OCI-LY7 (cell line): Measurements from ENCODE around the gene PANK4. TPM values are rescaled to one million over a fixed set of nuclear protein-coding genes. Genes with fewer than 3 reads are reported as not detected.
A peak's percentile ranks its signal among the peaks of the same experiment; 100 is the strongest.

ENCODE experiments used
- BruUV-seq: library from RNA; stranded (reverse); fragments of 400-500 nt; replicated peaks from 2 replicates; lab custom pipeline; 2021; lab: Mats Ljungman, UMichigan
- CTCF ChIA-PET: fragments of 300-600 bp; sonication (Branson Sonifier 250); formaldehyde crosslinking; loops from one replicate; lab custom pipeline; 2022; ENCODE audit warnings: antibody characterized with exemption; ENCODE audit not compliant: unreplicated experiment; lab: Charles Lee
- POLR2A ChIA-PET: fragments of 300-600 bp; sonication (Branson Sonifier 250); formaldehyde crosslinking; loops from one replicate; lab custom pipeline; 2022; ENCODE audit warnings: antibody characterized with exemption; lab: Charles Lee
- DNase-seq: peaks from one replicate; pipeline ENCODE4 v3.0.0-alpha.2; 2015; ENCODE audit warnings: low spot score
- H2AFZ ChIP-seq: fragments of 200-600 bp; sonication (generic), shearing (Covaris generic); 2 replicates; pipeline ENCODE4 v1.6.1; 2014; ENCODE audit warnings: mild to moderate bottlenecking, antibody characterized with exemption, low read length, moderate library complexity
- H3K27ac ChIP-seq: fragments of 200-600 bp; sonication (generic); 2 replicates; pipeline ENCODE4 v1.5.1; 2014; ENCODE audit warnings: mixed run types, low read depth, mild to moderate bottlenecking, moderate library complexity, low read length, inconsistent platforms; ENCODE audit not compliant: poor library complexity, severe bottlenecking
- H3K36me3 ChIP-seq: fragments of 200-600 bp; sonication (generic); 2 replicates; pipeline ENCODE4 v1.6.1; 2014; ENCODE audit warnings: mild to moderate bottlenecking, antibody characterized with exemption, low read length, moderate library complexity, mixed read lengths; ENCODE audit not compliant: insufficient read depth
- H3K4me1 ChIP-seq: fragments of 200-600 bp; sonication (generic); 2 replicates; pipeline ENCODE4 v1.5.1; 2014; ENCODE audit warnings: mild to moderate bottlenecking, low read length; ENCODE audit not compliant: insufficient read depth, poor library complexity, severe bottlenecking
- H3K4me2 ChIP-seq: fragments of 200-600 bp; sonication (generic); 2 replicates; pipeline ENCODE4 v1.6.1; 2014; ENCODE audit warnings: mild to moderate bottlenecking, low read length
- H3K4me3 ChIP-seq: fragments of 200-600 bp; sonication (generic); 2 replicates; pipeline ENCODE4 v1.5.1; 2014; ENCODE audit warnings: mild to moderate bottlenecking, low read depth, low read length; ENCODE audit not compliant: poor library complexity, severe bottlenecking
- H3K79me2 ChIP-seq: fragments of 200-600 bp; sonication (generic); 2 replicates; pipeline ENCODE4 v1.6.1; 2016; ENCODE audit warnings: low read depth, mild to moderate bottlenecking, low read length, moderate library complexity, mixed read lengths; ENCODE audit not compliant: insufficient read depth
- H3K9me2 ChIP-seq: fragments of 200-600 bp; sonication (generic); 2 replicates; pipeline ENCODE4 v1.6.1; 2016; ENCODE audit warnings: mild to moderate bottlenecking, low read length, mixed read lengths; ENCODE audit not compliant: insufficient read depth
- H3K9me3 ChIP-seq: fragments of 200-600 bp; sonication (generic); 2 replicates; pipeline ENCODE4 v1.6.1; 2014; ENCODE audit warnings: mild to moderate bottlenecking, mixed run types, low read length, mixed read lengths
- H4K20me1 ChIP-seq: fragments of 200-600 bp; sonication (generic); 2 replicates; pipeline ENCODE4 v1.6.1; 2014; ENCODE audit warnings: mild to moderate bottlenecking, antibody characterized with exemption, low read length, moderate library complexity, mixed read lengths; ENCODE audit not compliant: insufficient read depth
- EZH2phosphoT487 ChIP-seq: fragments of 200-600 bp; sonication (generic); IDR thresholded peaks from 2 replicates; pipeline ENCODE4 v1.6.1; 2018; ENCODE audit warnings: low read depth, borderline replicate concordance, mild to moderate bottlenecking, mixed run types, antibody characterized with exemption, low read length, moderate library complexity, mixed read lengths
- intact Hi-C: fragments of 100-400 bp; cut with micrococcal nuclease; formaldehyde crosslinking; loops from one replicate; pipeline ENCODE4 v1.10.0; 2022; ENCODE audit not compliant: unreplicated experiment
- total RNA-seq, 2 experiments: library from RNA; depleted of rRNA in 1 of 2; stranded (reverse); fragments of >200 nt in 1 of 2; shearing (Covaris generic) in 1 of 2; gene quantifications; 2 replicates each; pipeline ENCODE4 v1.2.3, GENCODE V29; 2014 to 2022
- TF ChIP-seq, protein P1 (sequence below): fragments of 200-600 bp; sonication (generic); conservative IDR thresholded peaks from 2 replicates; pipeline ENCODE4 v1.5.1; 2014; ENCODE audit warnings: mild to moderate bottlenecking, antibody characterized with exemption, low read length, moderate library complexity, mixed read lengths

The PANK4 gene
- total RNA-seq, 2 experiments from 2014 or later, result 49.1 to 55.9 TPM

DNA sequence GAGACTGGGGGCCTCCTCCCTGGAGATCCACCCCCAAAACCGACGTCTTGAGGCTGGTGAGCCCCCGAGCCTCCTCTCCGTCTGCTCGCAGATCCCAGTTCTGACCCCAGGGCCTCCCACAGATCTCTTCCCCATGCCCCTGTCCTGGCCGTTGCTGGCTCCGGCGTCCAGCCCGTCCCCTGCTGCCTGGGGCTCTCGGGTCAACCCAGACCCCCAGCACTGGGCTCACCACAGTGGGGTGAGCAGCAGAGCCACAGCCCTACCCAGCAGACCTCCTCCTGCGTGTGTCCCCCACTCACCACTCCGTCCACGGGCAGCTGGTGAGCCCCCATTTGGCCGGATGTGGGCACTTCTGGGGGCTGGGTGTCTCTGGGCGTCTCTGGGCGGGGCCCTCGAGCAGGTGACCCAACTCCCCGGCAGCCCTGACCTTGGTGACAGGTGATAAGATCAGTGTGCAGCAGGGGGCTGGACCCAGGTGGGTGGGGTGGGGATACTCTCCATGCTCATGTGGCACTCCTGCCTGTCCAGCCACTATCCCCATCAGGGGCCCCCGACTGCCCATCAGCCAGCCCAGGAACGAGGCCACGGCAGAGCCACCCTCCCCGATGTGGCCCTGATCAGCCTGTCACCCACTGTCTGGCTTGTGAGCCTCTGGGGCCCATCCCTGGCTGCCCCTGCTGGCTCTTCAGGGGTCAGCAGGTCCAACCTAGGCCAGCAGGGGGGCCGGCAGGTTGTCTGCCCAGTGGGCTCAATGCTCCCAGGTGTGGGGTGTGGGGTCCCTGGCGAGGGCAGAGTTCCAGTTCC lies 30.5 kb upstream of the PANK4 start:
- Histone ChIP-seq H2AFZ (peak overlapping the region; percentile 77; the same call in 1 of the 2 replicates), H3K9me3 (no peaks in the 10 kb centered on the region), H3K27ac (peak overlapping the region; percentile 41), H3K4me1 (peaks cover 20% of the 10 kb centered on the region), H3K36me3 (no peaks in the 10 kb centered on the region), H3K79me2 (no peaks in the 10 kb centered on the region), H3K4me3 (peak overlapping the region; percentile 65), H3K9me2 (no peaks in the 10 kb centered on the region), H4K20me1 (no peaks in the 10 kb centered on the region), H3K4me2 (peak overlapping the region; percentile 73)
- TF ChIP-seq, protein P1, sequence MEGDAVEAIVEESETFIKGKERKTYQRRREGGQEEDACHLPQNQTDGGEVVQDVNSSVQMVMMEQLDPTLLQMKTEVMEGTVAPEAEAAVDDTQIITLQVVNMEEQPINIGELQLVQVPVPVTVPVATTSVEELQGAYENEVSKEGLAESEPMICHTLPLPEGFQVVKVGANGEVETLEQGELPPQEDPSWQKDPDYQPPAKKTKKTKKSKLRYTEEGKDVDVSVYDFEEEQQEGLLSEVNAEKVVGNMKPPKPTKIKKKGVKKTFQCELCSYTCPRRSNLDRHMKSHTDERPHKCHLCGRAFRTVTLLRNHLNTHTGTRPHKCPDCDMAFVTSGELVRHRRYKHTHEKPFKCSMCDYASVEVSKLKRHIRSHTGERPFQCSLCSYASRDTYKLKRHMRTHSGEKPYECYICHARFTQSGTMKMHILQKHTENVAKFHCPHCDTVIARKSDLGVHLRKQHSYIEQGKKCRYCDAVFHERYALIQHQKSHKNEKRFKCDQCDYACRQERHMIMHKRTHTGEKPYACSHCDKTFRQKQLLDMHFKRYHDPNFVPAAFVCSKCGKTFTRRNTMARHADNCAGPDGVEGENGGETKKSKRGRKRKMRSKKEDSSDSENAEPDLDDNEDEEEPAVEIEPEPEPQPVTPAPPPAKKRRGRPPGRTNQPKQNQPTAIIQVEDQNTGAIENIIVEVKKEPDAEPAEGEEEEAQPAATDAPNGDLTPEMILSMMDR, result no peak
- no peak for TF ChIP-seq EZH2phosphoT487
- CTCF ChIA-PET, result no interaction called here
- no peak for DNase-seq
- intact Hi-C loops, result loop anchor here (1.0 kb wide), 1 partner anchor 28 kb away; no protein-coding TSS in a partner anchor
- BruUV-seq, result no TSS peak
- POLR2A ChIA-PET, result interaction anchor here (1.3 to 1.6 kb wide), 2 partner anchors 26 to 28 kb away, joined by 4 read pairs; no protein-coding TSS in a partner anchor

DNA sequence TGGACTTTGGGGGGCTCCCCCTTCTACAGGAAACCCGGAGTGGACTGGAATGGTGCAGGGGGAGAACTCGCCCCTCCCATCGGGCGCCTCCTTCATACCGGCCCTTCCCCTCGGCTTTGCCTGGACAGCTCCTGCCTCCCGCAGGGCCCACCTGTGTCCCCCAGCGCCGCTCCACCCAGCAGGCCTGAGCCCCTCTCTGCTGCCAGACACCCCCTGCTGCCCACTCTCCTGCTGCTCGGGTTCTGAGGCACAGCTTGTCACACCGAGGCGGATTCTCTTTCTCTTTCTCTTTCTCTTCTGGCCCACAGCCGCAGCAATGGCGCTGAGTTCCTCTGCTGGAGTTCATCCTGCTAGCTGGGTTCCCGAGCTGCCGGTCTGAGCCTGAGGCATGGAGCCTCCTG lies 29.9 kb upstream of the PANK4 start, which contains the start of gene TNFRSF14:
Gene TNFRSF14 (plus strand): TSS at position 95 of the 401 bp plus-strand sequence. CDS start 294 bp downstream, at position 389.
- no peaks in the 10 kb centered on the region for H4K20me1 ChIP-seq
- POLR2A ChIA-PET, result interaction anchor here (1.3 to 1.6 kb wide), 2 partner anchors 27 to 29 kb away, joined by 4 read pairs; no protein-coding TSS in a partner anchor
- no peaks in the 10 kb centered on the region for H3K9me3 ChIP-seq
- H3K4me1 ChIP-seq, result peaks cover 20% of the 10 kb centered on the region
- no peaks in the 10 kb centered on the region for H3K9me2 ChIP-seq
- intact Hi-C loops, result loop anchor here (1.0 kb wide), 1 partner anchor 29 kb away; no protein-coding TSS in a partner anchor
- peak within 1 kb of the TSS; percentile 65 for H3K4me3 ChIP-seq
- no peaks in the 10 kb centered on the region for H3K79me2 ChIP-seq
- no peaks in the 10 kb centered on the region for H3K36me3 ChIP-seq
- peak within 1 kb of the TSS; percentile 41 for H3K27ac ChIP-seq
- peak; percentile 70 for DNase-seq
- H3K4me2 ChIP-seq, result peak within 1 kb of the TSS; percentile 73
- CTCF ChIA-PET, result no interaction called here
- TF ChIP-seq, protein P1, result no peak
- no peak for TF ChIP-seq EZH2phosphoT487
- BruUV-seq, result no TSS peak
- H2AFZ ChIP-seq, result peak within 1 kb of the TSS; percentile 77; the same call in 1 of the 2 replicates
